ENCODE results near the gene SELENOP.

- TF ChIP-seq CTCF (conservative IDR thresholded peaks at IDR 0.05) (no peak), EZH2 (IDR thresholded peaks at IDR 0.05; ENCODE audit: low read depth) (no peak)
Measured at GRCh38 chr5:42858687-42859086, 47.0 kb upstream of the SELENOP start.
